Ishikawa (cell line): ENCODE data around the gene TBC1D22A.

Experiments used
- CEBPB ChIP-seq: IDR thresholded peaks from 2 replicates; pipeline ENCODE4 v1.6.1; 2012
- CREB1 ChIP-seq: IDR thresholded peaks from 2 replicates; pipeline ENCODE4 v1.6.1; 2012; ENCODE audit warnings: low read depth
- EGR1 ChIP-seq: IDR thresholded peaks from 2 replicates; pipeline ENCODE4 v1.6.1; 2012
- EP300 ChIP-seq: IDR thresholded peaks from 2 replicates; pipeline ENCODE4 v1.6.1; 2012; ENCODE audit warnings: borderline replicate concordance
- MAX ChIP-seq: IDR thresholded peaks from 2 replicates; pipeline ENCODE4 v1.6.1; 2012
- RAD21 ChIP-seq: IDR thresholded peaks from 2 replicates; pipeline ENCODE4 v1.6.1; 2012; ENCODE audit warnings: low read depth
- TAF1 ChIP-seq: IDR thresholded peaks from 2 replicates; pipeline ENCODE4 v1.6.1; 2012; ENCODE audit warnings: low read depth, mild to moderate bottlenecking
- TCF12 ChIP-seq: IDR thresholded peaks from 2 replicates; pipeline ENCODE4 v1.6.1; 2012; ENCODE audit warnings: low read depth
- TEAD4 ChIP-seq: IDR thresholded peaks from 2 replicates; pipeline ENCODE4 v1.6.1; 2012
- YY1 ChIP-seq: IDR thresholded peaks from 2 replicates; pipeline ENCODE4 v1.6.1; 2012; ENCODE audit warnings: low read depth
- TF ChIP-seq, protein P1 (sequence below): IDR thresholded peaks from 2 replicates; pipeline ENCODE4 v1.6.1; 2012
- TF ChIP-seq, protein P2 (sequence below): IDR thresholded peaks from 2 replicates; pipeline ENCODE4 v1.6.1; 2012; ENCODE audit warnings: low read depth, mild to moderate bottlenecking

GRCh38 chr22:46746192-46746591 is 16.3 kb upstream of the TBC1D22A start:
- TF ChIP-seq MAX (no peak), CREB1 (no peak), EP300 (no peak), CEBPB (no peak), TAF1 (no peak), YY1 (no peak), TEAD4 (no peak), EGR1 (no peak), RAD21 (no peak), TCF12 (no peak)
- TF ChIP-seq, protein P1, sequence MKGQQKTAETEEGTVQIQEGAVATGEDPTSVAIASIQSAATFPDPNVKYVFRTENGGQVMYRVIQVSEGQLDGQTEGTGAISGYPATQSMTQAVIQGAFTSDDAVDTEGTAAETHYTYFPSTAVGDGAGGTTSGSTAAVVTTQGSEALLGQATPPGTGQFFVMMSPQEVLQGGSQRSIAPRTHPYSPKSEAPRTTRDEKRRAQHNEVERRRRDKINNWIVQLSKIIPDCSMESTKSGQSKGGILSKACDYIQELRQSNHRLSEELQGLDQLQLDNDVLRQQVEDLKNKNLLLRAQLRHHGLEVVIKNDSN, result no peak
- TF ChIP-seq, protein P2, sequence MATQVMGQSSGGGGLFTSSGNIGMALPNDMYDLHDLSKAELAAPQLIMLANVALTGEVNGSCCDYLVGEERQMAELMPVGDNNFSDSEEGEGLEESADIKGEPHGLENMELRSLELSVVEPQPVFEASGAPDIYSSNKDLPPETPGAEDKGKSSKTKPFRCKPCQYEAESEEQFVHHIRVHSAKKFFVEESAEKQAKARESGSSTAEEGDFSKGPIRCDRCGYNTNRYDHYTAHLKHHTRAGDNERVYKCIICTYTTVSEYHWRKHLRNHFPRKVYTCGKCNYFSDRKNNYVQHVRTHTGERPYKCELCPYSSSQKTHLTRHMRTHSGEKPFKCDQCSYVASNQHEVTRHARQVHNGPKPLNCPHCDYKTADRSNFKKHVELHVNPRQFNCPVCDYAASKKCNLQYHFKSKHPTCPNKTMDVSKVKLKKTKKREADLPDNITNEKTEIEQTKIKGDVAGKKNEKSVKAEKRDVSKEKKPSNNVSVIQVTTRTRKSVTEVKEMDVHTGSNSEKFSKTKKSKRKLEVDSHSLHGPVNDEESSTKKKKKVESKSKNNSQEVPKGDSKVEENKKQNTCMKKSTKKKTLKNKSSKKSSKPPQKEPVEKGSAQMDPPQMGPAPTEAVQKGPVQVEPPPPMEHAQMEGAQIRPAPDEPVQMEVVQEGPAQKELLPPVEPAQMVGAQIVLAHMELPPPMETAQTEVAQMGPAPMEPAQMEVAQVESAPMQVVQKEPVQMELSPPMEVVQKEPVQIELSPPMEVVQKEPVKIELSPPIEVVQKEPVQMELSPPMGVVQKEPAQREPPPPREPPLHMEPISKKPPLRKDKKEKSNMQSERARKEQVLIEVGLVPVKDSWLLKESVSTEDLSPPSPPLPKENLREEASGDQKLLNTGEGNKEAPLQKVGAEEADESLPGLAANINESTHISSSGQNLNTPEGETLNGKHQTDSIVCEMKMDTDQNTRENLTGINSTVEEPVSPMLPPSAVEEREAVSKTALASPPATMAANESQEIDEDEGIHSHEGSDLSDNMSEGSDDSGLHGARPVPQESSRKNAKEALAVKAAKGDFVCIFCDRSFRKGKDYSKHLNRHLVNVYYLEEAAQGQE, result no peak
